Measurements from ENCODE around the gene SUPT4H1. TPM values are rescaled to one million over a fixed set of nuclear protein-coding genes. Genes with fewer than 3 reads are reported as not detected.
A peak's percentile ranks its signal among the peaks of the same experiment; 100 is the strongest.

The SUPT4H1 gene
- total RNA-seq, 1 experiment from 2014 or later, result 70.9 TPM

GRCh38 chr17:58303971-58304749 is 47.8 kb downstream of the SUPT4H1 start:
- Mint-ChIP-seq H3K27me3 (ENCODE audit: insufficient read depth, unreplicated experiment) (no peaks in the 10 kb centered on the region), H3K9me3 (ENCODE audit: unreplicated experiment) (no peaks in the 10 kb centered on the region), H3K36me3 (ENCODE audit: insufficient read depth, unreplicated experiment) (no peaks in the 10 kb centered on the region), H3K4me3 (ENCODE audit: unreplicated experiment) (no peak overlapping the region), H3K27ac (ENCODE audit: unreplicated experiment) (no peak overlapping the region), H3K4me1 (ENCODE audit: low read depth, unreplicated experiment) (peaks cover 5% of the 10 kb centered on the region)
- TF ChIP-seq CTCF (IDR thresholded peaks at IDR 0.05; ENCODE audit: insufficient read depth in 1 of 2, low read depth in 1 of 2, low read length in 1 of 2, severe bottlenecking in 1 of 2, unreplicated experiment in 1 of 2), result peak; percentile 85 to 91
- no TSS peak for BruUV-seq (replicated peaks)
- ChIA-PET CTCF (interaction anchor here (0.7 to 2.1 kb wide), 6 partner anchors 12 to 113 kb away, joined by 3 to 8 read pairs (median 3); partner anchors contain the start of gene RNF43), POLR2A (no interaction called here)
- intact Hi-C loops (cut with micrococcal nuclease; ENCODE audit: unreplicated experiment), result loop anchor here (1.0 kb wide), 1 partner anchor 143 kb away; no protein-coding TSS in a partner anchor
- H3K9me3 ChIP-seq, result no peaks in the 10 kb centered on the region
- H3K36me3 ChIP-seq (ENCODE audit: control insufficient read depth, insufficient read depth, low read length), result no peaks in the 10 kb centered on the region
- H3K4me1 ChIP-seq, result no peaks in the 10 kb centered on the region
- no peaks in the 10 kb centered on the region for H3K27me3 ChIP-seq (replicated peaks; ENCODE audit: control insufficient read depth, insufficient read depth, low read length)
- no peak overlapping the region for H3K4me3 ChIP-seq (ENCODE audit: low read depth, low read length)
- peak; percentile 69 to 76 for DNase-seq

- no peak for DNase-seq
- Mint-ChIP-seq H3K9me3 (ENCODE audit: unreplicated experiment) (no peaks in the 10 kb centered on the region), H3K4me1 (ENCODE audit: low read depth, unreplicated experiment) (peaks cover 5% of the 10 kb centered on the region), H3K4me3 (ENCODE audit: unreplicated experiment) (no peak overlapping the region), H3K36me3 (ENCODE audit: insufficient read depth, unreplicated experiment) (no peaks in the 10 kb centered on the region), H3K27ac (ENCODE audit: unreplicated experiment) (no peak overlapping the region), H3K27me3 (ENCODE audit: insufficient read depth, unreplicated experiment) (no peaks in the 10 kb centered on the region)
- BruUV-seq (replicated peaks), result no TSS peak
- Histone ChIP-seq H3K36me3 (ENCODE audit: control insufficient read depth, insufficient read depth, low read length) (no peaks in the 10 kb centered on the region), H3K9me3 (no peaks in the 10 kb centered on the region), H3K27me3 (replicated peaks; ENCODE audit: control insufficient read depth, insufficient read depth, low read length) (no peaks in the 10 kb centered on the region), H3K4me1 (no peaks in the 10 kb centered on the region), H3K4me3 (ENCODE audit: low read depth, low read length) (no peak overlapping the region)
- ChIA-PET POLR2A (no interaction called here), CTCF (interaction anchor here (1.2 to 1.6 kb wide), 2 partner anchors 12 to 14 kb away, joined by 3 to 5 read pairs; no protein-coding TSS in a partner anchor)
- no peak for TF ChIP-seq CTCF (IDR thresholded peaks at IDR 0.05; ENCODE audit: insufficient read depth in 1 of 2, low read depth in 1 of 2, low read length in 1 of 2, severe bottlenecking in 1 of 2, unreplicated experiment in 1 of 2)
- intact Hi-C loops (cut with micrococcal nuclease; ENCODE audit: unreplicated experiment), result no loop called here
These were observed 48.9 kb downstream of the SUPT4H1 start for GRCh38 chr17:58302919-58303585.

- H3K27me3 Mint-ChIP-seq (ENCODE audit: insufficient read depth, unreplicated experiment), result no peaks in the 10 kb centered on the region
- no peaks in the 10 kb centered on the region for H3K9me3 ChIP-seq
- no peak overlapping the region for H3K4me3 ChIP-seq (ENCODE audit: low read depth, low read length)
- H3K4me1 ChIP-seq, result no peaks in the 10 kb centered on the region
- intact Hi-C loops (cut with micrococcal nuclease; ENCODE audit: unreplicated experiment), result no loop called here
- ChIA-PET CTCF (interaction anchor here (1.6 kb wide), 1 partner anchor 12 kb away, joined by 5 read pairs; no protein-coding TSS in a partner anchor), POLR2A (no interaction called here)
- no peaks in the 10 kb centered on the region for H3K9me3 Mint-ChIP-seq (ENCODE audit: unreplicated experiment)
- no peaks in the 10 kb centered on the region for H3K36me3 ChIP-seq (ENCODE audit: control insufficient read depth, insufficient read depth, low read length)
- no peak overlapping the region for H3K27ac Mint-ChIP-seq (ENCODE audit: unreplicated experiment)
- H3K4me1 Mint-ChIP-seq (ENCODE audit: low read depth, unreplicated experiment), result peaks cover 5% of the 10 kb centered on the region
- BruUV-seq (replicated peaks), result no TSS peak
- DNase-seq, result no peak
- H3K4me3 Mint-ChIP-seq (ENCODE audit: unreplicated experiment), result no peak overlapping the region
- H3K27me3 ChIP-seq (replicated peaks; ENCODE audit: control insufficient read depth, insufficient read depth, low read length), result no peaks in the 10 kb centered on the region
- no peak for TF ChIP-seq CTCF (IDR thresholded peaks at IDR 0.05; ENCODE audit: insufficient read depth in 1 of 2, low read depth in 1 of 2, low read length in 1 of 2, severe bottlenecking in 1 of 2, unreplicated experiment in 1 of 2)
- H3K36me3 Mint-ChIP-seq (ENCODE audit: insufficient read depth, unreplicated experiment), result no peaks in the 10 kb centered on the region
These were observed 49.7 kb downstream of the SUPT4H1 start for GRCh38 chr17:58302171-58302918.
